B cell (primary cell): ENCODE results near the gene LYSMD3. TPM values are rescaled to one million over a fixed set of nuclear protein-coding genes. Genes with fewer than 3 reads are reported as not detected.

Experiments used
- ATAC-seq: fragments of 200-7000 bp; cut with Tn5 transposase; one replicate; pipeline ENCODE4 v1.10.0; 2021; ENCODE audit warnings: low read depth, mild to moderate bottlenecking, moderate number of reproducible peaks, moderate library complexity
- CTCF ChIA-PET: fragments of 350-600 bp; sonication (Branson Sonifier 250); formaldehyde crosslinking; loops from one replicate; lab custom pipeline; 2021; ENCODE audit warnings: antibody characterized with exemption, inconsistent platforms; lab: Charles Lee
- POLR2A ChIA-PET: fragments of 350-600 bp; sonication (Branson Sonifier 250); formaldehyde crosslinking; loops from one replicate; lab custom pipeline; 2021; ENCODE audit warnings: antibody characterized with exemption; lab: Charles Lee
- DNase-seq: peaks from one replicate; pipeline ENCODE4 v3.0.0; 2013
- H2AFZ ChIP-seq: 2 replicates; pipeline ENCODE4 v1.6.1; 2012; ENCODE audit warnings: mild to moderate bottlenecking, low read depth, low read length; ENCODE audit not compliant: insufficient read depth, poor library complexity, severe bottlenecking
- H3K27ac ChIP-seq, 2 donors: 1 replicate in 1 of 2; 2 replicates in 1 of 2; pipeline ENCODE4 v1.5.1; 2012 to 2013; ENCODE audit warnings: low read length in 2 of 2, mild to moderate bottlenecking in 2 of 2, moderate library complexity in 1 of 2
- H3K27me3 ChIP-seq, 4 experiments: fragments of 200-600 bp in 1 of 4; sonication (generic) in 1 of 4; replicated peaks in 1 of 4; 1 replicate in 2 of 4; 2 replicates in 2 of 4; pipeline versions ENCODE4 v1.6.1 to v1.7.0; 2013 to 2016; ENCODE audit warnings: low read length in 3 of 4, mild to moderate bottlenecking in 2 of 4, mixed read lengths in 1 of 4, moderate library complexity in 1 of 4; ENCODE audit not compliant: insufficient read depth in 4 of 4, control insufficient read depth in 3 of 4; ENCODE audit errors: control extremely low read depth in 1 of 4
- H3K36me3 ChIP-seq, 2 experiments: replicated peaks in 1 of 2; 1 replicate in 1 of 2; 2 replicates in 1 of 2; pipeline versions ENCODE4 v1.6.1 to v1.7.1; 2013; ENCODE audit warnings: low read length in 1 of 2; ENCODE audit not compliant: insufficient read depth in 2 of 2, control insufficient read depth in 1 of 2; ENCODE audit errors: control extremely low read depth in 1 of 2, extremely low read depth in 1 of 2
- H3K4me1 ChIP-seq, 2 donors: fragments of 200-600 bp in 1 of 2; sonication (generic) in 1 of 2; 1 replicate in 1 of 2; 2 replicates in 1 of 2; pipeline versions ENCODE4 v1.5.1 to v1.6.1; 2013 to 2017; ENCODE audit warnings: low read length in 2 of 2; ENCODE audit not compliant: control insufficient read depth in 2 of 2, insufficient read depth in 2 of 2
- H3K4me2 ChIP-seq: replicated peaks from 2 replicates; pipeline ENCODE3; 2012; ENCODE audit warnings: mild to moderate bottlenecking, low read depth, low read length; ENCODE audit not compliant: poor library complexity, severe bottlenecking
- H3K4me3 ChIP-seq, 5 experiments: fragments of 200-600 bp in 1 of 5; sonication (generic) in 1 of 5; 1 replicate in 3 of 5; 2 replicates in 2 of 5; pipeline versions ENCODE4 v1.5.1 to v1.7.0; 2011 to 2016; ENCODE audit warnings: low read length in 4 of 5, mild to moderate bottlenecking in 4 of 5, low read depth in 2 of 5, control low read depth in 1 of 5, moderate library complexity in 1 of 5; ENCODE audit not compliant: insufficient read depth in 1 of 5; ENCODE audit errors: control extremely low read depth in 1 of 5, extremely low read depth in 1 of 5
- H3K79me2 ChIP-seq: fragments of 200-600 bp; sonication (generic); one replicate; pipeline ENCODE4 v1.6.0; 2016; ENCODE audit warnings: low read length; ENCODE audit not compliant: control insufficient read depth, insufficient read depth
- H3K9ac ChIP-seq: fragments of 200-600 bp; sonication (generic); 2 replicates; pipeline ENCODE4 v1.6.1; 2017; ENCODE audit warnings: mild to moderate bottlenecking, low read length, moderate library complexity
- H3K9me3 ChIP-seq, 3 donors: one replicate each; pipeline versions ENCODE4 v1.6.1 to v1.7.1; 2013; ENCODE audit warnings: low read length in 2 of 3; ENCODE audit not compliant: control insufficient read depth in 2 of 3, insufficient read depth in 1 of 3; ENCODE audit errors: control extremely low read depth in 1 of 3
- H4K20me1 ChIP-seq: 2 replicates; pipeline ENCODE4 v1.6.0; 2012; ENCODE audit warnings: mild to moderate bottlenecking, low read length; ENCODE audit not compliant: insufficient read depth, control insufficient read depth, poor library complexity, severe bottlenecking
- H3K27ac Mint-ChIP-seq: one replicate; pipeline ENCODE4 v1.8.0; 2021; ENCODE audit warnings: mixed read lengths
- H3K27me3 Mint-ChIP-seq: one replicate; pipeline ENCODE4 v1.8.0; 2021; ENCODE audit warnings: mixed read lengths
- H3K4me1 Mint-ChIP-seq: one replicate; pipeline ENCODE4 v1.8.0; 2021; ENCODE audit warnings: mixed read lengths
- H3K4me3 Mint-ChIP-seq: one replicate; pipeline ENCODE4 v1.8.0; 2021; ENCODE audit warnings: mixed read lengths
- H3K9me3 Mint-ChIP-seq: one replicate; pipeline ENCODE4 v1.8.0; 2022; ENCODE audit warnings: mixed read lengths; ENCODE audit not compliant: insufficient read depth
- CTCF ChIP-seq: fragments of 200-600 bp; IDR thresholded peaks from one replicate; pipeline ENCODE4 v1.8.0; 2022; ENCODE audit warnings: antibody characterized with exemption, mild to moderate bottlenecking
- EZH2 ChIP-seq: IDR thresholded peaks from 2 replicates; pipeline ENCODE4 v1.6.1; 2012; ENCODE audit warnings: borderline replicate concordance, low read depth, mild to moderate bottlenecking, moderate library complexity, low read length; ENCODE audit not compliant: insufficient read depth, poor library complexity, severe bottlenecking
- WGBS: methylation state at CpG from one replicate; pipeline ENCODE4 v1.1.5; 2013; ENCODE audit warnings: missing lambda C conversion rate; ENCODE audit not compliant: insufficient coverage; 5-methylcytosine and 5-hydroxymethylcytosine counted together
- intact Hi-C: fragments of 100-400 bp; cut with micrococcal nuclease; formaldehyde crosslinking; loops from one replicate; pipeline ENCODE4 v1.10.0; 2022
- polyA plus RNA-seq: library from polyadenylated mRNA; depleted of rRNA; stranded (reverse); fragments of >200 nt; gene quantifications from 2 replicates; pipeline ENCODE4 v1.2.3, GENCODE V29; 2012
- total RNA-seq, 2 donors: library from RNA; stranded (reverse); fragments of 120-200 nt in 1 of 2; gene quantifications; 1 replicate in 1 of 2; 2 replicates in 1 of 2; pipeline versions ENCODE4 v1.2.3 to v1.2.4, GENCODE V29; 2013 to 2022

Gene LYSMD3
- total and polyA plus RNA-seq, 2 donors (not counting 1 experiment from before 2014, with no cell fraction given) = 6.0 to 25.2 TPM

DNA sequence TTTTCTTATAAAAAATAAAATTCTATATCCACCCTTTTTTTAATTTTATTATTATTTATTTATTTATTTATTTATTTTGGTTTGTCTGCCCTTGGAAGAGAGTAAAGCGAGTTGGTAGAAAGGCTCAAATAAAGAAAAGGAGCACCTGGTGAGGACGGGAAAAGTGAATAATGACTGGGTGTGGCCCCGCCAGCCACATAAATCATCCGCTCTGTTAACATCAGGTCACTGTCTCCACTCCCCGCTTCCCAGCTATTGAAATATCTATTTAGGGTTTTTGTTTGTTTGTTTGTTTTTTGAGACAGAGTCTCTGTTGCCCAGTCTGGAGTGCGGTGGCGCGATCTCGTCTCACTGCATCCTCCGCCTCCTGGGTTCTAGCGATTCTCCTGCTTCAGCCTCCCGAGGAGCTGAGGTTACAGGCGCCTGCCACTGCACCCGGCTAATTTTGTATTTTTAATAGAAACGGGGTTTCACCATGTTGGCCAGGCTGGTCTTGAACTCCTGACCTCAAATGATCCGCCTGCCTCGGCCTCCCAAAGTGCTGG, 53.9 kb downstream of the LYSMD3 start:
- TF ChIP-seq CTCF = no peak
- TF ChIP-seq EZH2 = no peak
- peaks cover 23% of the 10 kb centered on the region for H3K4me1 Mint-ChIP-seq
- Histone ChIP-seq H3K4me1 (peaks cover 11 to 15% of the 10 kb centered on the region in 2 donors), H3K27ac (no peak overlapping the region), H3K36me3 (no peaks in the 10 kb centered on the region), H3K9ac (no peak overlapping the region), H3K79me2 (peaks cover 28% of the 10 kb centered on the region), H2AFZ (peak overlapping the region; percentile 97), H3K4me3 (no peak overlapping the region), H4K20me1 (no peaks in the 10 kb centered on the region), H3K4me2 (peak overlapping the region; percentile 80), H3K9me3 (no peaks in the 10 kb centered on the region), H3K27me3 (no peaks in the 10 kb centered on the region)
- ATAC-seq (no peak), DNase-seq (no peak)
- H3K27ac Mint-ChIP-seq = no peak overlapping the region
- no peaks in the 10 kb centered on the region for H3K27me3 Mint-ChIP-seq
- intact Hi-C loops = loop anchor here (2.0 to 10.0 kb wide), 2 partner anchors 1591 to 1743 kb away; partner anchors contain the start of gene MEF2C
- CTCF ChIA-PET = interaction anchor here (1.1 to 3.3 kb wide), 5 partner anchors 54 to 66 kb away, joined by 4 to 21 read pairs (median 8); partner anchors contain the start of genes CETN3 and LYSMD3
- 91% methylated on average over 10 of the region's 17 CpGs for WGBS
- H3K9me3 Mint-ChIP-seq = no peaks in the 10 kb centered on the region
- H3K4me3 Mint-ChIP-seq = peak overlapping the region; percentile 96
- POLR2A ChIA-PET = interaction anchor here (1.5 kb wide), 1 partner anchor 65 kb away, joined by 13 read pairs; the partner anchor contains the start of gene CETN3
